Breast epithelium (tissue), 3 donors: Measurements from ENCODE around the gene STK36.

Source experiments
- POLR2AphosphoS5 ChIP-seq, 3 donors: sonication (generic); formaldehyde crosslinking; IDR thresholded peaks; one replicate each; pipeline ENCODE4 v1.6.1; 2017; ENCODE audit warnings: antibody characterized with exemption in 3 of 3
- TF ChIP-seq, protein P1 (sequence below), 3 donors: fragments of 450-650 bp; IDR thresholded peaks; one replicate each; pipeline ENCODE4 v1.5.1; 2016 to 2017; ENCODE audit warnings: antibody characterized with exemption in 3 of 3, mild to moderate bottlenecking in 3 of 3, moderate library complexity in 3 of 3

GRCh38 chr2:218722876-218723785 is 51.2 kb downstream of the STK36 start:
- TF ChIP-seq, protein P1, sequence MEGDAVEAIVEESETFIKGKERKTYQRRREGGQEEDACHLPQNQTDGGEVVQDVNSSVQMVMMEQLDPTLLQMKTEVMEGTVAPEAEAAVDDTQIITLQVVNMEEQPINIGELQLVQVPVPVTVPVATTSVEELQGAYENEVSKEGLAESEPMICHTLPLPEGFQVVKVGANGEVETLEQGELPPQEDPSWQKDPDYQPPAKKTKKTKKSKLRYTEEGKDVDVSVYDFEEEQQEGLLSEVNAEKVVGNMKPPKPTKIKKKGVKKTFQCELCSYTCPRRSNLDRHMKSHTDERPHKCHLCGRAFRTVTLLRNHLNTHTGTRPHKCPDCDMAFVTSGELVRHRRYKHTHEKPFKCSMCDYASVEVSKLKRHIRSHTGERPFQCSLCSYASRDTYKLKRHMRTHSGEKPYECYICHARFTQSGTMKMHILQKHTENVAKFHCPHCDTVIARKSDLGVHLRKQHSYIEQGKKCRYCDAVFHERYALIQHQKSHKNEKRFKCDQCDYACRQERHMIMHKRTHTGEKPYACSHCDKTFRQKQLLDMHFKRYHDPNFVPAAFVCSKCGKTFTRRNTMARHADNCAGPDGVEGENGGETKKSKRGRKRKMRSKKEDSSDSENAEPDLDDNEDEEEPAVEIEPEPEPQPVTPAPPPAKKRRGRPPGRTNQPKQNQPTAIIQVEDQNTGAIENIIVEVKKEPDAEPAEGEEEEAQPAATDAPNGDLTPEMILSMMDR (IDR thresholded peaks at IDR 0.05): no peak
- TF ChIP-seq POLR2AphosphoS5 (IDR thresholded peaks at IDR 0.05): no peak
